Fibroblast of lung (primary cell): ENCODE measurements around the gene RMDN2. TPM values are rescaled to one million over a fixed set of nuclear protein-coding genes. Genes with fewer than 3 reads are reported as not detected.

ENCODE experiments used
- DNase-seq, 2 donors: peaks; one replicate each; pipeline versions ENCODE4 v3.0.0 to v3.0.0-alpha.2; 2010; ENCODE audit warnings: low read depth in 2 of 2
- H2AFZ ChIP-seq: 2 replicates; pipeline ENCODE4 v1.5.1; 2012; ENCODE audit warnings: low read length, control low read depth, inconsistent platforms
- H3K27ac ChIP-seq: 2 replicates; pipeline ENCODE4 v1.5.1; 2011; ENCODE audit warnings: low read length, control low read depth; ENCODE audit not compliant: insufficient read depth
- H3K27me3 ChIP-seq: 2 replicates; pipeline ENCODE4 v1.5.1; 2011; ENCODE audit warnings: mild to moderate bottlenecking, low read length; ENCODE audit not compliant: control insufficient read depth, insufficient read depth
- H3K36me3 ChIP-seq: 2 replicates; pipeline ENCODE4 v1.5.1; 2011; ENCODE audit warnings: low read length; ENCODE audit not compliant: control insufficient read depth, insufficient read depth
- H3K4me1 ChIP-seq: 2 replicates; pipeline ENCODE4 v1.5.1; 2011; ENCODE audit warnings: low read length; ENCODE audit not compliant: control insufficient read depth, insufficient read depth; ENCODE audit errors: extremely low read depth
- H3K4me2 ChIP-seq: 2 replicates; pipeline ENCODE4 v1.5.1; 2011; ENCODE audit warnings: low read length, control low read depth; ENCODE audit not compliant: insufficient read depth; ENCODE audit errors: extremely low read depth
- H3K4me3 ChIP-seq, 4 experiments: fragments of 200-600 bp in 1 of 4; sonication (generic) in 1 of 4; replicated peaks in 1 of 4; 2 replicates each; pipeline ENCODE4 v1.5.1; 2011 to 2016; ENCODE audit warnings: low read length in 4 of 4, low read depth in 3 of 4, mild to moderate bottlenecking in 3 of 4, control low read depth in 2 of 4, inconsistent platforms in 1 of 4, mixed read lengths in 1 of 4; ENCODE audit not compliant: insufficient read depth in 1 of 4; ENCODE audit errors: control extremely low read depth in 1 of 4
- H3K79me2 ChIP-seq: 2 replicates; pipeline ENCODE4 v1.5.1; 2012; ENCODE audit warnings: mild to moderate bottlenecking, low read length, inconsistent platforms; ENCODE audit not compliant: control insufficient read depth, insufficient read depth
- H3K9ac ChIP-seq: 2 replicates; pipeline ENCODE4 v1.5.1; 2011; ENCODE audit warnings: mild to moderate bottlenecking, low read length, control low read depth; ENCODE audit not compliant: insufficient read depth
- H3K9me3 ChIP-seq: 2 replicates; pipeline ENCODE4 v1.5.1; 2012; ENCODE audit warnings: low read depth, low read length; ENCODE audit not compliant: control insufficient read depth, insufficient read depth
- H4K20me1 ChIP-seq: 2 replicates; pipeline ENCODE4 v1.5.1; 2011; ENCODE audit warnings: low read length; ENCODE audit not compliant: control insufficient read depth, insufficient read depth; ENCODE audit errors: extremely low read depth
- EZH2 ChIP-seq: IDR thresholded peaks from 2 replicates; pipeline ENCODE4 v1.5.1; 2012; ENCODE audit warnings: low read length, control low read depth, mild to moderate bottlenecking; ENCODE audit errors: missing control alignments
- polyA plus RNA-seq, 2 donors: library from polyadenylated mRNA; depleted of rRNA in 1 of 2; stranded (reverse) in 1 of 2; unstranded in 1 of 2; fragments of >200 nt; gene quantifications; 2 replicates each; pipeline ENCODE4 v1.2.1, GENCODE V29; 2011 to 2012; ENCODE audit warnings: missing spikeins in 1 of 2
- total RNA-seq: library from RNA; depleted of rRNA; stranded (reverse); fragments of >200 nt; gene quantifications from 2 replicates; pipeline ENCODE4 v1.2.1, GENCODE V29; 2014
- TF ChIP-seq, protein P1 (sequence below), 2 donors: IDR thresholded peaks in 1 of 2; conservative IDR thresholded peaks in 1 of 2; 1 replicate in 1 of 2; 2 replicates in 1 of 2; pipeline ENCODE4 v1.5.1; 2011 to 2012; ENCODE audit warnings: low read length in 2 of 2, control low read depth in 1 of 2, inconsistent platforms in 1 of 2, low read depth in 1 of 2, mild to moderate bottlenecking in 1 of 2

RMDN2 gene
- total and polyA plus RNA-seq, 2 donors (not counting 1 experiment from before 2014, with no cell fraction given): 5.4 to 9.2 TPM

DNA sequence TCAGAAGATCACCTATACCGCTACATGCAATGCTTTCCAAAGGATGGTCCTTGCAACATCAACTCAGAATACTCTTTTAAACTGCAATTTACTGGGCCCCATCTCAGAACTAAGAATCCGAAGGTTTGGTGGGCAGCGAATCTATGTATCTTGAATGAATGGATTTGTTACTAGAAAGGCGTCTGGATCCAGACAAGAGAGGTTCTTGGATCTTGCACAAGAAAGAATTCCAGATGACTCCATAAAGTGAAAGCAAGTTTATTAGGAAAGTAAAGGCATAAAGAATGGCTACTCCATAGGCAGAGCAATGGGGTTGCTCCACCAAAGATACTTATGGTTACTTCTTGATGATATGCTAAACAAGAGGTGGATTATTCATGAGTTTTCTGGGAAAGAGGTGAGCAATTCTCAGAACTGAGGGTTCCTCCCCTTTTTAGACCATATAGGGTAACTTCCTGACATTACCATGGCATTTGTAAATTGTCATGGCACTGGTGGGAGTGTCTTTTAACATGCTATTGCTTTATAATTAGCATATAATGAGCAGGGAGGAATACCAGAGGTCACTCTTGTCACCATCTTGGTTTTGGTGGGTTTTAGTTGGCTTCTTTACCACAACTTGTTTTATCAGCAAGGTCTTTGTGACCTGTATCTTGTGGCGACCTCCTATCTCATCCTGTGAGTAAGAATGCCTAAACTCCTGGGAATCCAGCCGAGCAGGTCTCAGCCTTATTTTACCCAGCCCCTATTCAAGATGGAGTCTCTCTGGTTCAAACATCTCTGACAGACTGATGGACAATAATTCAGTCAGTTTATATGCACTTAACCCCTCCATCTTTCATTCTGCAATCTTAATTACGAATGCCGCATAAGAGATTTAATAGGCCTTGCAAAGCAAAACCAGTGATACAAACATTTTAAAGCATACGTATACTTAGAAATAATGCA is 7.5 kb upstream of the RMDN2 start:
- H3K4me3 ChIP-seq: no peak overlapping the region
- no peak overlapping the region for H3K4me2 ChIP-seq
- no peak overlapping the region for H3K27ac ChIP-seq
- H4K20me1 ChIP-seq: no peaks in the 10 kb centered on the region
- peaks cover 13% of the 10 kb centered on the region for H3K4me1 ChIP-seq
- no peaks in the 10 kb centered on the region for H3K9me3 ChIP-seq
- H3K27me3 ChIP-seq: no peaks in the 10 kb centered on the region
- H3K79me2 ChIP-seq: no peaks in the 10 kb centered on the region
- no peak overlapping the region for H3K9ac ChIP-seq
- peak in 1 of 2 donors; percentile 38 for DNase-seq
- TF ChIP-seq EZH2: no peak
- TF ChIP-seq, protein P1, sequence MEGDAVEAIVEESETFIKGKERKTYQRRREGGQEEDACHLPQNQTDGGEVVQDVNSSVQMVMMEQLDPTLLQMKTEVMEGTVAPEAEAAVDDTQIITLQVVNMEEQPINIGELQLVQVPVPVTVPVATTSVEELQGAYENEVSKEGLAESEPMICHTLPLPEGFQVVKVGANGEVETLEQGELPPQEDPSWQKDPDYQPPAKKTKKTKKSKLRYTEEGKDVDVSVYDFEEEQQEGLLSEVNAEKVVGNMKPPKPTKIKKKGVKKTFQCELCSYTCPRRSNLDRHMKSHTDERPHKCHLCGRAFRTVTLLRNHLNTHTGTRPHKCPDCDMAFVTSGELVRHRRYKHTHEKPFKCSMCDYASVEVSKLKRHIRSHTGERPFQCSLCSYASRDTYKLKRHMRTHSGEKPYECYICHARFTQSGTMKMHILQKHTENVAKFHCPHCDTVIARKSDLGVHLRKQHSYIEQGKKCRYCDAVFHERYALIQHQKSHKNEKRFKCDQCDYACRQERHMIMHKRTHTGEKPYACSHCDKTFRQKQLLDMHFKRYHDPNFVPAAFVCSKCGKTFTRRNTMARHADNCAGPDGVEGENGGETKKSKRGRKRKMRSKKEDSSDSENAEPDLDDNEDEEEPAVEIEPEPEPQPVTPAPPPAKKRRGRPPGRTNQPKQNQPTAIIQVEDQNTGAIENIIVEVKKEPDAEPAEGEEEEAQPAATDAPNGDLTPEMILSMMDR (conservative IDR thresholded peaks at IDR 0.05 in 1 of 2, IDR thresholded peaks at IDR 0.05 in 1 of 2; ENCODE audit: low read depth in 1 of 2, low read length in 2 of 2): no peak
- H3K36me3 ChIP-seq: no peaks in the 10 kb centered on the region
- no peak overlapping the region for H2AFZ ChIP-seq

DNA sequence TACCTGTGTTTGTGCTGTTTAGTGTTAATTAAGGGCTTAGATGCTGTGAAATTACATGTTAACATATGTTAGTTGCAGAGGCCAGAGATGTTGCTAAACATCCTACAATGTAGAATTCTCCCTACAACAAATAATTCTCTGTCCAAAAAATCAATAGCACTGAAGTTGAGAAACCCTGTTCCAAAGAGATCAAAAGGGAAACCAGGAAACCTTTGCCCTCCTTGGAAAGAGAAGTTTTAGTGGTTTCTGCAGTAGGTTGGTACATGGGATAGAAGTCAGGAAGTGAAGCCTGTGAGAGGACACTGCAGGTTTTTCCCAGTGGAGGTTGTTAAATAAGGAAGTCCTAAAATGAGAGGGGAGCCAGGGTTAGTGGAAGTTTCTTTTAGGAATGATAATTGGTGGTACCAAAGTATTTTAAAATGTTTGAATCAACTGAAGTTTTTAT is 6.3 kb upstream of the RMDN2 start:
- H3K9me3 ChIP-seq: no peaks in the 10 kb centered on the region
- H2AFZ ChIP-seq: no peak overlapping the region
- TF ChIP-seq, protein P1 (conservative IDR thresholded peaks at IDR 0.05 in 1 of 2, IDR thresholded peaks at IDR 0.05 in 1 of 2; ENCODE audit: low read depth in 1 of 2, low read length in 2 of 2): no peak
- no peak for TF ChIP-seq EZH2
- H4K20me1 ChIP-seq: no peaks in the 10 kb centered on the region
- H3K79me2 ChIP-seq: no peaks in the 10 kb centered on the region
- H3K36me3 ChIP-seq: no peaks in the 10 kb centered on the region
- H3K27ac ChIP-seq: no peak overlapping the region
- H3K4me2 ChIP-seq: no peak overlapping the region
- peaks cover 13% of the 10 kb centered on the region for H3K4me1 ChIP-seq
- no peaks in the 10 kb centered on the region for H3K27me3 ChIP-seq
- H3K4me3 ChIP-seq: no peak overlapping the region
- DNase-seq: peak in 1 of 2 donors; percentile 53
- no peak overlapping the region for H3K9ac ChIP-seq

DNA sequence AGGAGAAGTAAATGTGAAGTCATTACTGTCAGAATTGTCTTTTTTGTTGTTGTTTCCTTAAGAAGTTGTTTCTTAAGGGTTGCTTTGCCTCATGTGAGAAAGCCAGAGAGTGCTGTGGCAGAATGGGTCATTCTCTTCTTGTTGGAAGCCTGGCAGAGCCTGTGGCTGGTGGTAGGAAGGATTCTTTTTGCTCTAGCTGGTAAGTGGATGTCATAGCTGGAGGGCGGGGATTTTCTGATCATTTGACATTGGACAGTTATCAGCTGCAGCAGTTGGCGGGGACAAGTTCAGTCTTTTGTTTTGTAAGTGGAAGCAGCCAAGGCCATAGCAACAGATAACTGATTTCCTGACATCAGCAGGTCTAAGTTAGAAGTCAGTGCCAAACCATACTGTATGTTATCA is 5.5 kb upstream of the RMDN2 start:
- Histone ChIP-seq H3K36me3 (no peaks in the 10 kb centered on the region), H4K20me1 (no peaks in the 10 kb centered on the region), H3K9me3 (no peaks in the 10 kb centered on the region), H3K27ac (no peak overlapping the region), H2AFZ (no peak overlapping the region), H3K9ac (no peak overlapping the region), H3K4me2 (no peak overlapping the region), H3K4me1 (peaks cover 13% of the 10 kb centered on the region), H3K27me3 (no peaks in the 10 kb centered on the region), H3K79me2 (no peaks in the 10 kb centered on the region), H3K4me3 (no peak overlapping the region)
- peak in 1 of 2 donors; percentile 29 for DNase-seq
- TF ChIP-seq, protein P1 (conservative IDR thresholded peaks at IDR 0.05 in 1 of 2, IDR thresholded peaks at IDR 0.05 in 1 of 2; ENCODE audit: low read depth in 1 of 2, low read length in 2 of 2): no peak
- no peak for TF ChIP-seq EZH2
